Subcutaneous adipose tissue (tissue), 4 donors: ENCODE results near the gene CD248. TPM values are rescaled to one million over a fixed set of nuclear protein-coding genes. Genes with fewer than 3 reads are reported as not detected.

Experiments used
- CTCF ChIP-seq: fragments of 450-650 bp; IDR thresholded peaks from one replicate; pipeline ENCODE4 v1.5.1; 2016; ENCODE audit warnings: low read depth, mild to moderate bottlenecking, control low read depth, antibody characterized with exemption, moderate library complexity
- total RNA-seq, 4 donors: library from RNA; depleted of rRNA; stranded (reverse); fragments of >200 nt; gene quantifications; one replicate each; pipeline ENCODE4 v1.1.0, GENCODE V29; 2016

Gene CD248
- total RNA-seq, 4 donors from 2014 or later: 49.0 to 226 (median 149) TPM

GRCh38 chr11:66285250-66285947, 31.4 kb downstream of the CD248 start:
- TF ChIP-seq CTCF: no peak

- TF ChIP-seq CTCF: no peak
Observed at GRCh38 chr11:66284526-66285078, 32.2 kb downstream of the CD248 start.

GRCh38 chr11:66283461-66284105, 33.3 kb downstream of the CD248 start:
- TF ChIP-seq CTCF: no peak

- no peak for TF ChIP-seq CTCF
Observed at GRCh38 chr11:66282468-66283455, 34.1 kb downstream of the CD248 start.

- no peak for TF ChIP-seq CTCF
Observed at GRCh38 chr11:66281776-66282467, 34.9 kb downstream of the CD248 start.

GRCh38 chr11:66281001-66281400, 35.8 kb downstream of the CD248 start:
- TF ChIP-seq CTCF: no peak
